ENCODE results near the gene LIPG.
"Not testable (repeated sequence)": the region's sequence is repeated elsewhere in the genome, so short reads cannot be mapped to it uniquely, and the experiment has no call there.

LIPG gene

GRCh38 chr18:49561289-49562193 lies at the start of gene LIPG:
Gene LIPG (plus strand): TSS chr18:49562057. CDS start chr18:49562309, 252 bp downstream.
- H3K27ac ChIP-seq (ENCODE audit: low read depth, low read length): no peak within 1 kb of the TSS
- H3K36me3 ChIP-seq (ENCODE audit: low read length): no peaks in the 10 kb centered on the region
- H3K4me2 ChIP-seq (ENCODE audit: low read depth, low read length, poor library complexity, severe bottlenecking): no peak within 1 kb of the TSS
- no peak within 1 kb of the TSS for H2AFZ ChIP-seq (ENCODE audit: low read depth, low read length, severe bottlenecking)
- no peaks in the 10 kb centered on the region for H3K79me2 ChIP-seq (ENCODE audit: insufficient read depth, low read length)
- H3K9me3 ChIP-seq (ENCODE audit: insufficient read depth, low read length): no peaks in the 10 kb centered on the region
- H3K27me3 ChIP-seq (ENCODE audit: low read length): no peaks in the 10 kb centered on the region
- TF ChIP-seq EZH2phosphoT487 (conservative IDR thresholded peaks at IDR 0.05; ENCODE audit: low read length): no peak
- TF ChIP-seq, protein P1, sequence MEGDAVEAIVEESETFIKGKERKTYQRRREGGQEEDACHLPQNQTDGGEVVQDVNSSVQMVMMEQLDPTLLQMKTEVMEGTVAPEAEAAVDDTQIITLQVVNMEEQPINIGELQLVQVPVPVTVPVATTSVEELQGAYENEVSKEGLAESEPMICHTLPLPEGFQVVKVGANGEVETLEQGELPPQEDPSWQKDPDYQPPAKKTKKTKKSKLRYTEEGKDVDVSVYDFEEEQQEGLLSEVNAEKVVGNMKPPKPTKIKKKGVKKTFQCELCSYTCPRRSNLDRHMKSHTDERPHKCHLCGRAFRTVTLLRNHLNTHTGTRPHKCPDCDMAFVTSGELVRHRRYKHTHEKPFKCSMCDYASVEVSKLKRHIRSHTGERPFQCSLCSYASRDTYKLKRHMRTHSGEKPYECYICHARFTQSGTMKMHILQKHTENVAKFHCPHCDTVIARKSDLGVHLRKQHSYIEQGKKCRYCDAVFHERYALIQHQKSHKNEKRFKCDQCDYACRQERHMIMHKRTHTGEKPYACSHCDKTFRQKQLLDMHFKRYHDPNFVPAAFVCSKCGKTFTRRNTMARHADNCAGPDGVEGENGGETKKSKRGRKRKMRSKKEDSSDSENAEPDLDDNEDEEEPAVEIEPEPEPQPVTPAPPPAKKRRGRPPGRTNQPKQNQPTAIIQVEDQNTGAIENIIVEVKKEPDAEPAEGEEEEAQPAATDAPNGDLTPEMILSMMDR (IDR thresholded peaks at IDR 0.05; ENCODE audit: insufficient read depth, low read length, poor library complexity, severe bottlenecking): no peak
- H3K9me2 ChIP-seq (replicated peaks; ENCODE audit: insufficient read depth, low read length): no peaks in the 10 kb centered on the region
- no peak within 1 kb of the TSS for H3K9ac ChIP-seq (ENCODE audit: low read length)
- H3F3A ChIP-seq (ENCODE audit: insufficient read depth): no peaks in the 10 kb centered on the region
- H4K20me1 ChIP-seq (ENCODE audit: low read depth, low read length): no peaks in the 10 kb centered on the region
- H3K4me3 ChIP-seq (ENCODE audit: insufficient read depth, low read length, poor library complexity, severe bottlenecking): no peak within 1 kb of the TSS

GRCh38 chr18:49512876-49513275 lies 49.0 kb upstream of the LIPG start:
- not testable (repeated sequence) for H3K27me3 ChIP-seq (ENCODE audit: low read length); H3F3A ChIP-seq (ENCODE audit: insufficient read depth); H3K4me2 ChIP-seq (ENCODE audit: low read depth, low read length, poor library complexity, severe bottlenecking); H3K79me2 ChIP-seq (ENCODE audit: insufficient read depth, low read length); H3K9me3 ChIP-seq (ENCODE audit: insufficient read depth, low read length); H2AFZ ChIP-seq (ENCODE audit: low read depth, low read length, severe bottlenecking); H3K9me2 ChIP-seq (replicated peaks; ENCODE audit: insufficient read depth, low read length); H3K27ac ChIP-seq (ENCODE audit: low read depth, low read length); H4K20me1 ChIP-seq (ENCODE audit: low read depth, low read length); H3K36me3 ChIP-seq (ENCODE audit: low read length); H3K9ac ChIP-seq (ENCODE audit: low read length); H3K4me3 ChIP-seq (ENCODE audit: insufficient read depth, low read length, poor library complexity, severe bottlenecking)

GRCh38 chr18:49514577-49514976 lies 47.3 kb upstream of the LIPG start:
- no peak overlapping the region for H3K9ac ChIP-seq (ENCODE audit: low read length)
- TF ChIP-seq, protein P1 (IDR thresholded peaks at IDR 0.05; ENCODE audit: insufficient read depth, low read length, poor library complexity, severe bottlenecking): no peak
- TF ChIP-seq EZH2phosphoT487 (conservative IDR thresholded peaks at IDR 0.05; ENCODE audit: low read length): no peak
- no peak overlapping the region for H3K27ac ChIP-seq (ENCODE audit: low read depth, low read length)
- no peak overlapping the region for H3K4me3 ChIP-seq (ENCODE audit: insufficient read depth, low read length, poor library complexity, severe bottlenecking)
- H3K9me2 ChIP-seq (replicated peaks; ENCODE audit: insufficient read depth, low read length): no peaks in the 10 kb centered on the region
- no peak overlapping the region for H2AFZ ChIP-seq (ENCODE audit: low read depth, low read length, severe bottlenecking)
- H4K20me1 ChIP-seq (ENCODE audit: low read depth, low read length): no peaks in the 10 kb centered on the region
- H3F3A ChIP-seq (ENCODE audit: insufficient read depth): no peaks in the 10 kb centered on the region
- no peaks in the 10 kb centered on the region for H3K36me3 ChIP-seq (ENCODE audit: low read length)
- no peak overlapping the region for H3K4me2 ChIP-seq (ENCODE audit: low read depth, low read length, poor library complexity, severe bottlenecking)
- no peaks in the 10 kb centered on the region for H3K9me3 ChIP-seq (ENCODE audit: insufficient read depth, low read length)
- H3K27me3 ChIP-seq (ENCODE audit: low read length): no peaks in the 10 kb centered on the region
- no peaks in the 10 kb centered on the region for H3K79me2 ChIP-seq (ENCODE audit: insufficient read depth, low read length)

DNA sequence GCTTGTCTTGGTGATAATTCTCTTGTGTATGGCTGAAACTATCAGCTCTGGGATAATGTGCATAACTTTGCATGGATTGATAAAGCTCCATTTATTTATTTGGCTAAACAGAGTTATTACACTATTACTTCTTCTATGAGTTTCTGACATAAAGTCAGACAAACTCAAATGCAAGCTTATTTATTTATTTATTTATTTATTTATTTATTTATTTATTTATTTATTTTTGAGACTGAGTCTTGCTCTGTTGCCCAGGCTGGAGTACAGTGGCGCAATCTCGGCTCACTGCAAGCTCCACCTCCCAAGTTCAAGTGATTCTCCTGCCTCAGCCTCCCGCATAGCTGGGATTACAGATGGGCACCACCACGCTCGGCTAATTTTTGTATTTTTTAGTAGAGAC lies 46.9 kb upstream of the LIPG start:
- not testable (repeated sequence) for H3F3A ChIP-seq (ENCODE audit: insufficient read depth); H3K9me3 ChIP-seq (ENCODE audit: insufficient read depth, low read length)

More for the DNA sequence above, 46.9 kb upstream of the LIPG start:
- H2AFZ ChIP-seq (ENCODE audit: low read depth, low read length, severe bottlenecking); H3K27me3 ChIP-seq (ENCODE audit: low read length); H3K79me2 ChIP-seq (ENCODE audit: insufficient read depth, low read length); H4K20me1 ChIP-seq (ENCODE audit: low read depth, low read length); H3K4me3 ChIP-seq (ENCODE audit: insufficient read depth, low read length, poor library complexity, severe bottlenecking); H3K36me3 ChIP-seq (ENCODE audit: low read length); H3K9me2 ChIP-seq (replicated peaks; ENCODE audit: insufficient read depth, low read length); H3K9ac ChIP-seq (ENCODE audit: low read length); H3K27ac ChIP-seq (ENCODE audit: low read depth, low read length); H3K4me2 ChIP-seq (ENCODE audit: low read depth, low read length, poor library complexity, severe bottlenecking): not testable (repeated sequence)
